Effector memory CD4-positive, alpha-beta T cell (primary cell): Measurements from ENCODE around the gene CCND3.

ENCODE experiments used
- DNase-seq, 3 donors: peaks; one replicate each; pipeline ENCODE4 v3.0.0-alpha.2; 2020
- H3K27ac ChIP-seq: 2 replicates; pipeline ENCODE4 v1.7.0; 2013; ENCODE audit warnings: mild to moderate bottlenecking, low read length, moderate library complexity; ENCODE audit not compliant: insufficient read depth, poor library complexity, severe bottlenecking
- H3K27me3 ChIP-seq: replicated peaks from 2 replicates; pipeline ENCODE4 v1.7.0; 2013; ENCODE audit warnings: mild to moderate bottlenecking, low read length; ENCODE audit not compliant: insufficient read depth, control insufficient read depth, poor library complexity, severe bottlenecking
- H3K36me3 ChIP-seq: 2 replicates; pipeline ENCODE4 v1.7.0; 2013; ENCODE audit warnings: mild to moderate bottlenecking, low read length, moderate library complexity; ENCODE audit not compliant: control insufficient read depth, insufficient read depth
- H3K4me1 ChIP-seq: 2 replicates; pipeline ENCODE4 v1.7.0; 2013; ENCODE audit warnings: low read length, mild to moderate bottlenecking; ENCODE audit not compliant: control insufficient read depth, insufficient read depth, poor library complexity, severe bottlenecking
- H3K4me3 ChIP-seq: 2 replicates; pipeline ENCODE4 v1.7.0; 2013; ENCODE audit warnings: low read length, low read depth, mild to moderate bottlenecking; ENCODE audit not compliant: insufficient read depth, poor library complexity, severe bottlenecking
- H3K9me3 ChIP-seq: 2 replicates; pipeline ENCODE4 v1.7.0; 2013; ENCODE audit warnings: mild to moderate bottlenecking, low read length, moderate library complexity; ENCODE audit not compliant: control insufficient read depth

CCND3 gene

GRCh38 chr6:41927253-41927652 lies 14.4 kb downstream of the CCND3 start:
- DNase-seq = no peak
- peak overlapping the region; percentile 13 for H3K27ac ChIP-seq
- no peaks in the 10 kb centered on the region for H3K27me3 ChIP-seq
- H3K4me1 ChIP-seq = peaks cover 9% of the 10 kb centered on the region
- no peaks in the 10 kb centered on the region for H3K9me3 ChIP-seq
- peaks cover 34% of the 10 kb centered on the region for H3K36me3 ChIP-seq
- H3K4me3 ChIP-seq = no peak overlapping the region

- Histone ChIP-seq H3K9me3 (no peaks in the 10 kb centered on the region), H3K27me3 (no peaks in the 10 kb centered on the region), H3K36me3 (peaks cover 2% of the 10 kb centered on the region), H3K4me3 (peak overlapping the region; percentile 97), H3K4me1 (peaks cover 20% of the 10 kb centered on the region), H3K27ac (peak overlapping the region; percentile 97)
- DNase-seq = no peak
Measured at GRCh38 chr6:41922154-41922553, 19.5 kb downstream of the CCND3 start.

GRCh38 chr6:41921712-41921998 lies 20.0 kb downstream of the CCND3 start:
- Histone ChIP-seq H3K36me3 (peaks cover under 1% of the 10 kb centered on the region), H3K9me3 (no peaks in the 10 kb centered on the region), H3K27ac (peak overlapping the region; percentile 97), H3K27me3 (no peaks in the 10 kb centered on the region), H3K4me1 (peaks cover 20% of the 10 kb centered on the region), H3K4me3 (peak overlapping the region; percentile 97)
- DNase-seq = no peak

GRCh38 chr6:41920921-41921711 lies 20.5 kb downstream of the CCND3 start, which contains the start of the genes BYSL and MED20:
Gene BYSL (plus strand): TSS chr6:41921499. CDS start chr6:41921563, 64 bp downstream.
Gene MED20 (minus strand): TSS chr6:41921139. CDS start chr6:41921018, 121 bp downstream.
- Histone ChIP-seq H3K4me1 (peaks cover 20% of the 10 kb centered on the region), H3K27me3 (no peaks in the 10 kb centered on the region), H3K9me3 (no peaks in the 10 kb centered on the region), H3K36me3 (peaks cover 3% of the 10 kb centered on the region), H3K4me3 (peak within 1 kb of the TSS; percentile 97), H3K27ac (peak within 1 kb of the TSS; percentile 97)
- DNase-seq = peak; percentile 84 to 91 (median 90)

- Histone ChIP-seq H3K4me1 (peaks cover 13% of the 10 kb centered on the region), H3K27me3 (no peaks in the 10 kb centered on the region), H3K4me3 (no peak overlapping the region), H3K27ac (no peak overlapping the region), H3K36me3 (peaks cover 6% of the 10 kb centered on the region), H3K9me3 (no peaks in the 10 kb centered on the region)
- DNase-seq = no peak
Measured at GRCh38 chr6:41917528-41917927, 24.1 kb downstream of the CCND3 start.

GRCh38 chr6:41914869-41915530 lies 26.6 kb downstream of the CCND3 start:
- H3K27ac ChIP-seq = no peak overlapping the region
- no peak overlapping the region for H3K4me3 ChIP-seq
- peaks cover 6% of the 10 kb centered on the region for H3K36me3 ChIP-seq
- H3K27me3 ChIP-seq = no peaks in the 10 kb centered on the region
- no peaks in the 10 kb centered on the region for H3K9me3 ChIP-seq
- no peak for DNase-seq
- H3K4me1 ChIP-seq = peaks cover under 1% of the 10 kb centered on the region

GRCh38 chr6:41914343-41914742 lies 27.3 kb downstream of the CCND3 start:
- DNase-seq = no peak
- H3K9me3 ChIP-seq = no peaks in the 10 kb centered on the region
- no peak overlapping the region for H3K27ac ChIP-seq
- H3K4me3 ChIP-seq = no peak overlapping the region
- no peaks in the 10 kb centered on the region for H3K27me3 ChIP-seq
- peaks cover 6% of the 10 kb centered on the region for H3K36me3 ChIP-seq
- no peaks in the 10 kb centered on the region for H3K4me1 ChIP-seq

GRCh38 chr6:41909727-41910126 lies 31.9 kb downstream of the CCND3 start:
- no peak for DNase-seq
- Histone ChIP-seq H3K27me3 (no peaks in the 10 kb centered on the region), H3K4me1 (no peaks in the 10 kb centered on the region), H3K9me3 (no peaks in the 10 kb centered on the region), H3K4me3 (no peak overlapping the region), H3K36me3 (peaks cover 34% of the 10 kb centered on the region), H3K27ac (no peak overlapping the region)

GRCh38 chr6:41901882-41902519 lies 39.6 kb downstream of the CCND3 start:
- DNase-seq = peak; percentile 32 to 51 (median 34)

GRCh38 chr6:41900861-41901260 lies 40.7 kb downstream of the CCND3 start:
- Histone ChIP-seq H3K4me3 (no peak overlapping the region), H3K9me3 (no peaks in the 10 kb centered on the region)
- DNase-seq = no peak

More at GRCh38 chr6:41901882-41902519, 39.6 kb downstream of the CCND3 start:
- no peaks in the 10 kb centered on the region for H3K9me3 ChIP-seq
- no peaks in the 10 kb centered on the region for H3K27me3 ChIP-seq
- H3K27ac ChIP-seq = no peak overlapping the region
- no peak overlapping the region for H3K4me3 ChIP-seq
- H3K36me3 ChIP-seq = peaks cover 11% of the 10 kb centered on the region
- no peaks in the 10 kb centered on the region for H3K4me1 ChIP-seq

More at GRCh38 chr6:41900861-41901260, 40.7 kb downstream of the CCND3 start:
- Histone ChIP-seq H3K36me3 (peaks cover under 1% of the 10 kb centered on the region), H3K27me3 (no peaks in the 10 kb centered on the region), H3K4me1 (peaks cover 5% of the 10 kb centered on the region), H3K27ac (no peak overlapping the region)
